NCI-H2196 treated with DMSO at 0.1 percent for 48 hours (cell line): Measurements from ENCODE around the gene ZDHHC14.
"Not testable (repeated sequence)": the region's sequence is repeated elsewhere in the genome, so short reads cannot be mapped to it uniquely, and the experiment has no call there.

Source experiments
- DNase-seq: peaks from one replicate; lab custom pipeline; 2025; ENCODE audit not compliant: unreplicated experiment; lab: John Stamatoyannopoulos, UW

The ZDHHC14 gene

GRCh38 chr6:157681041-157681650 lies 300.2 kb downstream of the ZDHHC14 start:
- no peak for DNase-seq

DNA sequence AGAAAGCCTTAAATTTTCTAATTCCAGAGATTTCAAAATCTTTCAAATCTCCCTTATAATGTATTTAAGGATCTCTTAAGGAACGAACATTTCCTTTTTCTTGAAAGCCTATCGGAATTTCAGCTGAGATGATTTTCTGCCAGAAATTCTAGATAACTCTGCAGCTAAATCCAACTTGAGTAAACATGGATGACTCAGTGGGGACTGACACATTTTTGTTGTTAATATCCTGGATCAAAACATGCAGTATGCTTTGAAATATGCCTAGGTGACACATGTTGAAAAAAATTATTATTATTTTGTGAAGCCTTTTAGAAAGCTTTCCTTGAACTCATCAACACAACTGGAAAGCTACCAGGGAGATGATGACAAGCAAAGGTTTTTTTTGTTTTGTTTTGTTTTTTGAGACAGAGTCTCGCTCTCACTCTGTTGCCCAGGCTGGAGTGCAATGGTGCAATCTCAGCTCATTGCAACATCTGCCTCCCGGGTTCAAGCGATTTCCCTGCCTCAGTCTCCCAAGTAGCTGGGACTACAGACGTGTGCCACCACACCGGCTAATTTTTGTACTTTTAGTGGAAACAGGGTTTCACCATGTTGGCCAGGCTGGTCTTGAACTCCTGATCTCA lies 302.0 kb downstream of the ZDHHC14 start:
- no peak for DNase-seq

GRCh38 chr6:157683707-157684106 lies 302.7 kb downstream of the ZDHHC14 start:
- DNase-seq = no peak

GRCh38 chr6:157684620-157685299 lies 303.8 kb downstream of the ZDHHC14 start:
- no peak for DNase-seq

GRCh38 chr6:157685596-157686280 lies 304.7 kb downstream of the ZDHHC14 start:
- DNase-seq = no peak

GRCh38 chr6:157688275-157688959 lies 307.4 kb downstream of the ZDHHC14 start:
- DNase-seq = no peak

GRCh38 chr6:157688960-157689599 lies 308.1 kb downstream of the ZDHHC14 start:
- no peak for DNase-seq

DNA sequence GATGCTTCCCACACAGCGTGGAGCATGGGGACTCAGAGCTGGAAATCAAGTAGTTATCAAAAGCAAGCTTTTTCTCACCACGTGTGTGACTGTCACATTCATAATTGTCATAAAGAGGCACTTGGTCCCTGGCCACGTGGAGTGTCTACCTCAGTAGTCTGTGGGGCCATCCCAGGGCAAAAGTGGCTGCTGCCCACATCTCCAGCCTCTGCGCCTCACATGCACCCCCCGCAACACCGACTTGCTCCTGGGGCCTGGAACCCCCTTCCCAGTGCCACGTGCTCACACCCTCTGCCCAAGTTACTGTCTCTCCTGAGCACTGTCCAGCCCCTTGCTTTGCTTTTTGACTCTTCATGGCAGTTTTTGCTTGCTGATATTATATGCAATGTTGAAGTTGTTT lies 308.9 kb downstream of the ZDHHC14 start:
- no peak for DNase-seq

- no peak for DNase-seq
These were observed 309.6 kb downstream of the ZDHHC14 start for GRCh38 chr6:157690441-157691210.

DNA sequence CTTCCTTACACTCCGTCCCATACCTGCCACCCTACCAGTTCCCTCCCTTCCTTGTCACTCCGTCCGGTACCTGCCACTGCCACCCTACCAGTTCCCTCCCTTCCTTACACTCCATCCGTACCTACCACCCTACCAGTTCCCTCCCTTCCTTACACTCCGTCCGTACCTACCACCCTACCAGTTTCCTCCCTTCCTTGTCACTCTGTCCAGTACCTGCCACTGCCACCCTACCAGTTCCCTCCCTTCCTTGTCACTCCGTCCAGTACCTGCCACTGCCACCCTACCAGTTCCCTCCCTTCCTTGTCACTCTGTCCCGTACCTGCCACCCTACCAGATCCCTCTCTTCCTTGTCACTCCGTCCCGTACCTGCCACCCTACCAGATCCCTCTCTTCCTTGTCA lies 310.6 kb downstream of the ZDHHC14 start:
- DNase-seq = not testable (repeated sequence)

DNA sequence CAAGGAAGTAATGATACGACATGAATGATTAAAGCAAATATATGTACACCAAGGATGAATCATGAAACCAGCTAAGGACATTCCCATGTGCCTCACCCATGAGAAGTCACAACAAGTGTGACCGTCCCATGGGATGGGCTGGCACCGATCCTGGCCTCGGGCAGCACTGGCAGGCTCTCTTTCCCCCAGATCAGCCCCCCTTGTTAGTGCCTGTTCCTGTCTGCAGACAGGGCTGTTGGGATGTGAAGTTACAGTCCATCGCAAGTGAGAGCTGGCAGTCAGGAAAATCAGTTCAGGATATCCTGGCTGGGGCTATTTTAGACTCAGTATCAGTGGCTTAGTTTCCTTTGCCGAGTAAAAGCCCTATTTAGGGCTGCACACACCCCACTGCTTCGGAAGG lies 312.9 kb downstream of the ZDHHC14 start:
- no peak for DNase-seq

GRCh38 chr6:157695301-157696040 lies 314.5 kb downstream of the ZDHHC14 start:
- DNase-seq = no peak

DNA sequence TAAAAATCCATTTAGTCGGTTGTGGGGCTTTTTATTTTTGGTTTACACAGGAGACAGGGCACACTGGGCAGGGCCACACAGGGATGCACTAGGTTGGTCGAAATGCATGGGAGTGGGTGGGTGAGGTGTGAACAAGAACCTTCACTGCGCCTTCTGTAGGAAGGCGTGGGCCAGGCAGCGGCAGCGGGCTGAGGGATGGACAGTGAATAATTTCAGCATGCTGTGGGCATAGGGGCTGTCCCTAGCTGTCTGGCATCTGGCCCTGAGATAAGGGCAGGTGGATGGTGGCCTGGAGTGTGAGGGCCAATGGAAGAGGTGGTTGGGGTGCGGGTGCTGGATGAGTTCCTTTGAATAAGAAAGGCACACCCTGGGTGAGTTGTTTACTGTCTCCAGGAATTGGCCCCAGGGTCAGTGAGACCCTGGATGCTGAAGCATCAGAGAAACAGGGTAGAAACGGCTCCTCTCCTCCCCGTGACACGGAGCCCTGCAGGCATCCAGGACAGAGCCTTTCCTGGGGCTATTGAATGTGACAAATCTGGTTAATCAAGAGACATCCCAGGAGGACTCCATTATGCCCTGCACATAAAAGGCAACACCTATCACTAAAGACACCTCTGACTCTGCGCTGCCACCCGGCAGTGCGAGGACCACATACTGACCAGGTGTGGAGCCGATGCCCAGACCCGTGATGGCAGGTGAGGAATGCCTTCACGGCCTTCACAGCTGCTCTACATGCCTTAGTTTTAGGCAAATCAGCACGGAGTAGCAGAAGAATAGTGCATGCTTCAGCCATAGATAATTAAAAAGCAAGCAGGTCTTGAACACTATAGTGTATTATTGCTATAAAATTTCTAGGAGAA lies 319.0 kb downstream of the ZDHHC14 start:
- DNase-seq = no peak

- DNase-seq = not testable (repeated sequence)
These were observed 325.4 kb downstream of the ZDHHC14 start for GRCh38 chr6:157706351-157706750.

GRCh38 chr6:157706883-157707282 lies 325.9 kb downstream of the ZDHHC14 start:
- DNase-seq = no peak

GRCh38 chr6:157707576-157707975 lies 326.6 kb downstream of the ZDHHC14 start:
- no peak for DNase-seq

DNA sequence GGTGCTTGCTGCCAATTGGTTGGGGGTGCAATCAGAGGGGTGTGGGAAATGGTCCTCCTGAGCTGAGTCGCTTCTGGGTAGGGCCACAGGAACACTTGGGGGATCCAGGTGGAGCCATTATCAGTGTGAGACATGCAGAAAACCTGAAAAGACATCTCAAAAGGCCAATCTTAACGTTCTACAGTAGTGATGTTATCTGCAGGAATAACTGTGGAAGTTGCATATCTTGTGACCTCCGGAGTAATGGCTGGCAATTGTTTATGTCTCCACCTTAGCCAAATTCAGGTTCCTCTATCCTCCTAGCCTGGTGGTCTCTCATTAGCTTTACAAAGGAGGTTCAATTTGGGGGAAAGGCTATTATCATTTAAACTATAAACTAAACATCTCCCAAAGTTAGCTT lies 327.2 kb downstream of the ZDHHC14 start:
- DNase-seq = no peak

DNA sequence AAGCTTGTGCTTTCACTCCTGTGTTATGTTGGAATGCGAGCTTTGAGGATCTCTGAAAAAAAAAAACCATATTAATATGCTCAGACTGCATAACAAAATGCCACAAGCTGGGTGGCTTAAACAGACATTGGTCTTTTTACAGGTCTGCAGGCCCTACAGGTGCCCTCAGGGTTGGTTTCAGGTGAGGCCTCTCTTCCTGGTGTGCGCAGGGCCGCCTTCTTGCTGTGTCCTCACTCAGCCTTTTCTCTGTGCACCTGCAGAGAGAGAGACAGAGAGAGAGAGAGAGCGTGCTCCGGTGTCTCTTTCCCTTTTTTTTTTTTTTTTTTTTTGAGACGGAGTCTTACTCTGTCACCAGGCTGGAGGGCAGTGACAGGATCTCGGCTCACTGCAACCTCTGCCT lies 327.9 kb downstream of the ZDHHC14 start:
- no peak for DNase-seq
